Endometrial microvascular endothelial cells (primary cell): ENCODE data around the gene ATP6V0C. TPM values are rescaled to one million over a fixed set of nuclear protein-coding genes. Genes with fewer than 3 reads are reported as not detected.
"Not testable (repeated sequence)": the region's sequence is repeated elsewhere in the genome, so short reads cannot be mapped to it uniquely, and the experiment has no call there.

Experiments used
- in situ Hi-C: cut with HindIII; loops from 2 replicates; pipeline ENCODE4 v1.10.0; 2017; ENCODE audit warnings: low sequenced_read_pairs, low pct_unique_long_range_greater_than_20kb; ENCODE audit errors: inconsistent ontology term
- total RNA-seq: library from RNA; depleted of rRNA; stranded (reverse); fragments of >200 nt; gene quantifications from one replicate; pipeline ENCODE4 v1.2.3, GENCODE V29; 2015; ENCODE audit errors: inconsistent ontology term

Gene ATP6V0C
- total RNA-seq, 1 donor from 2014 or later, result 55.0 TPM

DNA sequence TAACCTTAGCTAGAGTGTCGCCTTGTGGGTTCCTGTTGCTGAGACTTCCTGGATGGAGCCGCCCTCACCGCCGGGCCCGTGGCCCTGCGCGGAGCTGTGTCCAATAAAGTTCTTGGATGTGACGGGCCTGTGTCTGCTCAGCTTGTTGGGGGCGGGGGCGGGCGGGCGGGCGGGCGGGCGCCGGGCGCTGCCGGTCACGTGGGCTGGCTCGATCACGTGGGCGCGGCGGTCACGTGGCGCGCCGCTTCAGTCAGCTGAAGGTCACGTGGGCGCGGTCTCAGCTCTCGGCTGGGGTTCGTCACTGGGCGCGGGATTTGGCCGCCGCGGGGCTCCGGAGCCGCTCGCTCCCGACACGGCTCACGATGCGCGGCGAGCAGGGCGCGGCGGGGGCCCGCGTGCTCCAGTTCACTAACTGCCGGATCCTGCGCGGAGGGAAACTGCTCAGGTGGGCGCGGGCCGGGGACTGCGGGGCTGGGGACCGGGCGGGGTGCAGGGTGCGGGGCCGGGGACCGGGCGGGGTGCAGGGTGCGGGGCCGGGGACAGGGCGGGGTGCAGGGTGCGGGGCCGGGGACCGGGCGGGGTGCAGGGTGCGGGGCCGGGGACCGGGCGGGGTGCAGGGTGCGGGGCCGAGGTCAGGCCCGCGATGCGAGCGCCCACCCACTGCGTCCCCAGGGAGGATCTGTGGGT is 6.5 kb downstream of the ATP6V0C start, which contains the start of gene AMDHD2:
Gene AMDHD2, plus strand, starts transcription at position 275 of the 687 bp plus-strand sequence. Its CDS starts 88 bp downstream, at position 363.
- in situ Hi-C loops, result no loop called here

DNA sequence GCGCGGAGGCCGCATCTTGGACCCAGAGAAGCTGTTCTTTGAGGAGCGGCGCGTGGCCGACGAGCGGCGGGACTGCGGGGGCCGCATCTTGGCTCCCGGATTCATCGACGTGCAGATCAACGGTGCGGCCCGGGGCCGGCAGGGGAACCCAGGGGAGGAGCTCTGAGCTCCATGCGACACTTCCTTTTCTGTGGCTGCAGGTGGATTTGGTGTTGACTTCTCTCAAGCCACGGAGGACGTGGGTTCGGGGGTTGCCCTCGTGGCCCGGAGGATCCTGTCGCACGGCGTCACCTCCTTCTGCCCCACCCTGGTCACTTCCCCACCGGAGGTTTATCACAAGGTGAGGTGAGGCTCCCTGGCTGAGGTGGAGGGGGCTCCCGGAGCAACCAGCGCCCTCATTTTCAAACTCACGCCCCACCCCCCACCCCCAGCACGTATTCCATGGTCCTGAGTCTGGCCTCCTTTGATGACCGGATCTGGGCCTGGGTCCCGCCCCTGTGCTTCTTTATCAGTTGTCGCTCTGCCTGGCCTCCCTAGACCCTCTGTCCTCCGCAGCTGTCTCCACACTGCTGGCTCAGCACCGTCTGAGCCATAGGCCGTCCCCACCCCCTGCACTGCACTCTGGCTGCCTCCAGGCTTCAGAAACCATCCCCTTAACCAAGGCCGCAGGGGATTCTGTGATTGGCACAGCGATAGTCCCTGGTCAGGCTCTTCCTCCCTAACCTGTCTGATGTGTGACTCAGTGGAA is 7.2 kb downstream of the ATP6V0C start:
- in situ Hi-C loops, result no loop called here

DNA sequence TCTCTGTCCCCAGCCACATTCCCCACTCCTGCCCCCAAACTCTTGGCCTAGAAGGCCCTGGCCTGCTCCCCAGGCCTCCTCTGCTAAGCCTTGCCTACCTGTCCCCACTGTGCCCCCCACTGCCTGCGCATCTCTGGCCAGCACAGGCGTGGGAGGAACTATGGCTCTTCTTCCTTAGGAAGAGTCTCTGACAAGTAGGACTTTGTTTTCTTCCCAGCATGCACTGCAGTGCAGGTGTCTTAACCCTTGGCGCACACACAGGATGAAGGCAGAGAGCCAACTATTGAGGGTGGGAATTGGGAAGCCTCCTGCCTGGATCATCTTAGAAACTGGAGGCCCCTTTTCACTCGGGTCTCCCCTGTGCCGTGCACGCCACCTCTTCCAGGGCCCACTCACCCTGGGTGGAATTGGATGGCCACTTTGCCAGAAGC is 10.1 kb downstream of the ATP6V0C start:
- in situ Hi-C loops, result no loop called here

DNA sequence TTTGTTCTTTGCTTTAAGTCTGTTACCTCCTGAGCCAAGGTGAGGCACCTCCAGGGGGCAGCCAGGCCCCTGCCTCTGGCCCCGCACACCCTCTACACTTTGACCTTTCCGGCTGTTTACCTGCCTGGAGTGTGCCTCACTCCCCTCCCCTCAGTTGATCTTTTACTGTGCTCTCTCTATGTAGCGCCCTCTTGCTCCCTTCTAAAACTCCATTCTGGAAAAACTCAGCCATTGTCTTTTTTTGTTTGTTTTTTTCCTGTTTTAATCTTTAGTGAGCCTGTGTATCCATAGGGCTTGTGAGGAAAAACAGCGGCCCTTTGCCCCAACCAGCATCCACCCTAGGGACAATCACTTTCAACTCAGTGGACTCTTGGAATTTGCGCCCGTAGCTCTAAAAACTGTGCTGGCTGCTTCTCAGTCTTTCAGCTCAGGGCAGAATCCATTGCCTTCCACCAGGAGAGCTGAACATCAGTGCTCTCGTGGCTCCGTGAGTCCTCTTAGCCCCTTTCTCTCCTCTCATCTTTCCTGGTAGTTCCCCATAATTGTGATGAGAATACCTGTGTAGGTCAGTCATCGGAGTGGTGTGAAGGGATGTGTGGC is 10.7 kb downstream of the ATP6V0C start:
- in situ Hi-C loops, result no loop called here

DNA sequence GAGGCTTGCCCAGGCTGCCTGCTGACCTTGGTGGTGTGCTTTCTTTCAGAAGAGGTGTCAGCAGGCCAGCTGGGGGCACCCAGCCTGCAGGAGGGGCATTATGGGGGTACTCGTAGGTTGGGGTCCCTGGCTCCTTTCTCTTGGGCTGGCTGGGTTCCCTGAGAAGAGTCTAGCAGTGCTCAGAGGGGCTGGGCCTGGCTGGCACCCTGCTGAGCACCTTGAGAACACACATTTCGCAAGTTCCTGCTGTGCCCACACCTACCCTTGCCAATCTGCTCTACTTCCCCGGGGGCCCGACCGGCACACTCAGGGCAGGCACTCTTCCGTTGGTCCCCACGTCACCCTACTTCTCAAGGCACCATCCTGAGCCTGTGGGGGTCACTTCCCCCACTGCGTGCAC is 12.4 kb downstream of the ATP6V0C start:
- in situ Hi-C loops, result no loop called here

DNA sequence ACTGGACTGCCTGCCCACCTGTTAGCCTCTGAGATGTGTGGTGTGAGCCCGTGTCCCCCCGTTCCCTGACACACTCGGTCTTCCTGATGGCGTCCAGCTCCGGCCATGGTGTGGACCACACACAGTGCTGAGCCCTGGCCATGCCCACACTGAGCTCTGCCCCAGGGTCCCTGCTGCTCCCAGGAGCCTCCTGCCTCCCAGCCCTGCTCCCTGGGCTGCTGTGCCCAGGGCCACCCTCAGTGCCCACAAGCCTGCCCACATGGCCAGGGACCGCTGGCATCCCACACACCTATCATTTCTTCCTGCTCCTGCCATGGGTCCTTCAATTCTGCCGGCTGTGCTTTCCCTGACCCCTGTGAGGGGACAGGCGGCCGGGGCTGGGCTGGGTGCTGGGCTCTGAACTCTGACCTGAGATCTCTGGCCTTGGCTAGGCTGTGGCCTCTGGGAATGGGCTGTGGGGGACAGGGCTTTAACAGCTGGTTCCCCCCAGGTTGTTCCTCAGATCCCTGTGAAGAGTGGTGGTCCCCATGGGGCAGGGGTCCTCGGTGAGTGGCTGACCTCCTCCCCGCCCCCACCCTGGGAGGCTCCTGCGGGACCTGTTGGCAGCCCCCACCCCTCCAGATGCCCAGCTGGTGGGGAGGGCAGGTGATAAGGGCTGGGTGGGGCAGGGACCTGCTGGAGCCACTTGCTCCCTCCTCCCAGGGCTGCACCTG is 13.5 kb downstream of the ATP6V0C start:
- in situ Hi-C loops, result no loop called here

DNA sequence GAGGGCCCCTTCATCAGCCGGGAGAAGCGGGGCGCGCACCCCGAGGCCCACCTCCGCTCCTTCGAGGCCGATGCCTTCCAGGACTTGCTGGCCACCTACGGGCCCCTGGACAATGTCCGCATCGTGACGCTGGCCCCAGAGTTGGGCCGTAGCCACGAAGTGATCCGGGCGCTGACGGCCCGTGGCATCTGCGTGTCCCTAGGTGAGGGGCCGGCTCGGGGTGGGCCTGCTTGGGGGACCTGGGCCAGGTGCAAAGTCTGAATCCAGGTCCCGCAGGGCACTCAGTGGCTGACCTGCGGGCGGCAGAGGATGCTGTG is 14.0 kb downstream of the ATP6V0C start:
- in situ Hi-C loops, result no loop called here

DNA sequence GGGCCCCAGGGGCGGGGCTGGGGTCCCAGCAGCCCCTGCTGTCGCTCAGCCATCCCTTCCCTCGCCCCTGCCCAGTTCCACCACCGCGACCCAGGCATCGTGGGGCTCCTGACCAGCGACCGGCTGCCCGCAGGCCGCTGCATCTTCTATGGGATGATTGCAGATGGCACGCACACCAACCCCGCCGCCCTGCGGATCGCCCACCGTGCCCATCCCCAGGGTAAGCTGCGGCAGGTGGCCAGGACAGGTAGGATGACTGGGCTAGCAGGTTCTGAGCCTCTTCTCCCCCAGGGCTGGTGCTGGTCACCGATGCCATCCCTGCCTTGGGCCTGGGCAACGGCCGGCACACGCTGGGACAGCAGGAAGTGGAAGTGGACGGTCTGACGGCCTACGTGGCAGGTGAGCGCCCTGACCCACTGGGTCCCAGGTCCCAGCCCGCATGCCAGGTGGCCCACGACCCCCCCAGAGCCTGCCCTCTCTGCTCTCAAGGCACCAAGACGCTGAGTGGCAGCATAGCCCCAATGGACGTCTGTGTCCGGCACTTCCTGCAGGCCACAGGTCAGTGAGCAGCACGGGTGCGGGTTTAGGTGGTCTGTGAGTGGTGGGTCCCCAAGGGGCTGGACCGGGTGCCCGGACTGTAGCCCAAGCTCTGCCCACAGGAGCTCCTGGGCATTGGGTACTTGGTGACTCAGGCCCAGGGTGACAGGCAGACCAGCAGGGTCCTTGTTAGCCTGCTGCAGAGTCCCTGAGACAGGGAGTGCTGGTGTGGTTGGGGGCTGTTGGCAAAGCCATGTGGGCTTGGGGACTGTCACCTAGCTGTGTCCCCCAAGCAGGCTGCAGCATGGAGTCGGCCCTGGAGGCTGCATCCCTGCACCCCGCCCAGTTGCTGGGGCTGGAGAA is 14.7 kb downstream of the ATP6V0C start:
- in situ Hi-C loops, result no loop called here

DNA sequence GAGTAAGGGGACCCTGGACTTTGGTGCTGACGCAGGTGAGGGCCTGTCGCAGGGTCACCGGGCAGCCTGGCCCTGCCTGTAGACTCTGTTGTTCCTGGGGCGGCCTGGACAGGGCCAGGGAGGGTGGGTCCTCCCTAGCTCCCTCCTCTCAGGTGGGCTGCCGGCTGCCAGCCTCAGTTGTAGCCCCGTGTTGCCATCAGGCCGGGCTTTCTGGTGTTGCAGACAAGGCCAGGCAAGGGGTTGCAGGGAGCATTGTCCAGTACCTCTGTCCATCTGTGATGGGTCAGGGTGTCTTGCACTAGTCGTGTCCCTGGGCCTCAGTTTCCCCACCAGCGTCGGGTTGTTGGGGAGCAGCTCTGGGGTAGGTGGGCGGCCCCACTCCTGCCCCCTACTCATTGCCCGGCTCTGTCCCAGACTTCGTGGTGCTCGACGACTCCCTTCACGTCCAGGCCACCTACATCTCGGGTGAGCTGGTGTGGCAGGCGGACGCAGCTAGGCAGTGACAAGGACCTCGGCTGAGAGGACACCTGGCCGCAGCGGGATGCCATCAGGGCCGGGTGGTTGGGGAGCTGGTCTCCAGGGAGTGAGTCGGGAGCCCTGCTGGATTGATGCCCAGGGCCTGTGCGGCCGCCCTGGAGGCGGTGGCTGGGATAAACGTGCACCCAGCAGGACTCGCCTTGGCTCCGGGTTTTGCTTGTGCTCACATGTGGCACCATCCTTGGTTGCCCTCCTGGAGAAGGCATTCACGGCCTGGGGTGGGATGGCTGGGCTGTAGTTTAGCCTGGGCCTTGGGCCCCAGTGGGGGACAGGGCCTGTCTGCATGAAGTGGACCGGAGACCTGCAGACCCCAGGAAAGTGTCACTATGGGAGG is 15.5 kb downstream of the ATP6V0C start:
- in situ Hi-C loops, result no loop called here

DNA sequence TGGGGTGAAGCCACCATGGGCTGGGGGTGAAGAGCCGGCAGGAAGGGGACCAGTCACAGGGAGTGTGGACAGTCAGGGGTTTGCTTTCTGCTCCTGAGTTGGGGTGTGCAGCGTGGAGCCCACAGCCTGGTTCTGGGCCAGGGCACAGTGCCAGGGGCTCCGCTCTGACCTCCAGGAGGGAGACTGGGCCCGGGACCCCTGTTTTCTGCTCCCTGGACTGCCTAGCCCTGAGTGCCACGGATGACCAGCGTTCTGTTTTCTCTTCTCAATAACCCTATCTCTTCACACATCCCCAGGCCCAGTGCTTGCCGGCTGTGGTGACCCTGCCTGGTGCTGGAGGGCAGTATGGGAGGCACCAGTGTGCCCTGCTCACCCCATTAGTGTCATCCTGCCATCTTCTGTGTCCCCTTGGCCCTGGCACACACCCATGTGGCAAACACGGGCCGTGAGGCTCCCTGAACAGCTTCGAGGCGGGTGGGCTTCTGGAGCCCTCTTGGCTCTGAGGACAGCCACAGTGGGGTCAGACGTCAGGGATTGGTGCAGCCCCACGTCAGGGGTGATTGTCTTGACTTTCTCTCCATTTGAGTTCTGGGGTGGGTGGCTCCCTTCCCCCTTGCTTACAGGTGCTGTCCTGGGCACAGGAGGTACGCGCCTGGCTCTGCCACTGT is 16.3 kb downstream of the ATP6V0C start:
- in situ Hi-C loops, result no loop called here

DNA sequence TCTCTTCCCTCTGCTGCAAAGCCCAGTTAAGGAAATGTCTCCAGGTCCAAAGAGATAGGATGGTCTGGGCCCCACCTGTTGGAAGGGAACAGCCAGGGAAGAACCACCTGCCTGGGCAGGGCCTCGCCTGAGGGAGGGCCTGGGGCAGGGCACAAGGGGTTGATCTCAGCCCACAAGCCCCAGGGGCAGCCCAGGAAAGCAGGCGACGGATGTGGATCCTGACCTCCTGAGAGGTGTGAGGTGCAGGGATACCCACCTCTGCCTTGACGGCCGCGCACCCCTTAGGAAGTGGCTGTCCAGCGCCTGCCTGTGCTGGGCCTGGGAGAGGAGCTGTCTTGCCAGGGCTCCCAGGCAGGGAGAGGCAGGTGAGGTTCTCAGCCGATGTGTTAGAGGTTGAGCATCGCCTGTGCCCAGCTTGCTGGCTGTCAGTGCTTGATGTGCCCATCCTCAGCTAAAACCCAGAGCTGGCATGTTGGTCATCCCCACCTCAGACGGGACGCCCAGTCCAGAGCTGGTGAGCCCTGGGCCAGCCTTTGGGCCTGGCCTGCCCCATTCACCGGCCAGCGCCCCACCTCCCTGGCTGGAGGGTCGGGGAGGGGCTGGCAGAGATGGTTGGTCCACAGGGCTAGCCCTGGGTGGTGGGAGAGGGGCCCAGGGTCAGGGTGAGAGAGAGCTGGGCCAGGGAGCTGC is 17.0 kb downstream of the ATP6V0C start:
- in situ Hi-C loops, result no loop called here

DNA sequence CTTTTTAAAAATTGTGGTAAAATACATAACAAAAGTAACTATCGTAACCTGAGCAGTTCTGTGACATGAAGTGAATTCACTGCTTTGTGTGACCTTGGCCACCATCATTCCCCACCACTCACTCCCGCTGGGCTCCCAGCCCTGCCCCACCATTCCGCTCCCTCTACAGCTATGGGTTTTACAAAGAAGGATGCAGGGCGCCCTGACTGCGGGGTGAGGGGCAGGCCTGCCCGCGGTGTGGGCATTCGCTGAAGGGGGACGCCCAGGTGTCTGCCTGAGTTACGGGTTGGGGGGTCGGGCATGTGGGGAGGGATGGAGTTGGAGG is 17.6 kb downstream of the ATP6V0C start, which contains the start of gene CEMP1:
Gene CEMP1, minus strand, starts transcription at position 38 of the 325 bp plus-strand sequence. CDS start 335 bp downstream, outside the sequence.
- in situ Hi-C loops, result no loop called here

DNA sequence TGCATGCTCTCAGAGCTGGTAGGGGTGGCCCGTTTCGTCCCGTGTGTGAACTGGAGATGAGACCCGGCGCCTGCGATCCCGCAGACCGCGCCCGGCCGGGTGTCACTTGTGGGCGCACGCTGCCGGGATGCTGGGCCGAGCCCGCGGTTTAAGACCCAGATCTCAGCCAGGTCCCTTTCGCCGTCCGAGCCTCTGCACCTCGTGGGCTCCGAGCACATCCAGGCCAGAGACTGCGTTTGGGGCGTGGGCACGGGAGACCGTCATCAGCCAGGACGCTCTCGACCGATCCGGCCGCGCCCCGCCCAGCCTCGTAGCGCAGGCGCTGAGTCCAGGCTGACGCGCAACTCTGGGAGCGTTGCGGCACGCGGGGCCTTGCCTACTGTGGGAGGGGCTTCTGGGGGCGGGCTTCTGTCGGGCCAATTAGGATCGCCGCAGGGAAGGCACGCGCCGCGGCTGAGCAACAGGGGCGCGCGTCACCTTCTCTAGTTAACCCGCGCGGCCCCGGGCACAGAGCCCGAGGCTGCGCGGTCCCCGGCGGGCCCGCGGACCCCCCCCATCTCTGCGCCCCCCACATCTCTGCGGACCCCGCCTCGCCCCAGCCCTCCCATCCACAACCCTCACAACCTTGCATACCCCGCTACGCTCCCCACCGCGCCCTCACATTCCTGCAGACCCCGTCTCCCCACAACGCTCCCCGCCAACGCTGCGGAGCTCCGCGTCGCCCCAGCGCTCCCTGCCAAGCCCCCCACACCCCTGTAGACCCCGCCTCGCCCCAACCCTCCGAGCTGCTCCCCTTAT is 18.1 kb downstream of the ATP6V0C start:
- in situ Hi-C loops, result no loop called here

DNA sequence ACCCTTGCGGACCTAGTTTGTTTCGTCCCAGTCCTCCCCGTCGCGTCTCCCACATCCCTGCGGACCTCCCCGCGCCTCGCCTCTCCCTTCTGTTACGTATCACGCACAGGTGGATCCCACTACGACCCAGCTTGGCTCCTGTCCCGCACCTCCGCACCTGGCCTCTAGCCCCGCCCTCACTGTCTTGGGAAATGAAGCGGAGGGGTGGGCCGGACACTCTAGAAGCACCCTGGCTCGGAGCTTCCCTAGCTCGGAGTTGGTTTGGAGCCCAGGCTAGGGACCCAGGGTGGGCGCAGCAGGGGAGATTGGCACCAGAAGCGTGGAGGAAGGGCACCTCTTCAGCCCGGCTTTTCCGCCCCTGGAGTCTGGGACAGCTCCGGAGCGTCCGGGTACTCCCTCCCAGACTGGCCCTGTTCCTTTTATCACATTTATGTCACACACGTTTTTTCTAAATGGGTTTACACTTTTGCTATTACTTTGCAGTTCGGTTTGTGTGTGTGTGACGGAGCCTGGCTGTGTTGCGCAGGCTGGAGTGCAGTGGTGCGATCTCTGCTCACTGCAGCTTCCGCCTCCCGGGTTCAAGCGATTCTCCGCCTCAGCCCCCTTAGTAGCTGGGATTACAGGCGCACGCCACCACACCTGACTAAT is 18.9 kb downstream of the ATP6V0C start:
- in situ Hi-C loops, result no loop called here

DNA sequence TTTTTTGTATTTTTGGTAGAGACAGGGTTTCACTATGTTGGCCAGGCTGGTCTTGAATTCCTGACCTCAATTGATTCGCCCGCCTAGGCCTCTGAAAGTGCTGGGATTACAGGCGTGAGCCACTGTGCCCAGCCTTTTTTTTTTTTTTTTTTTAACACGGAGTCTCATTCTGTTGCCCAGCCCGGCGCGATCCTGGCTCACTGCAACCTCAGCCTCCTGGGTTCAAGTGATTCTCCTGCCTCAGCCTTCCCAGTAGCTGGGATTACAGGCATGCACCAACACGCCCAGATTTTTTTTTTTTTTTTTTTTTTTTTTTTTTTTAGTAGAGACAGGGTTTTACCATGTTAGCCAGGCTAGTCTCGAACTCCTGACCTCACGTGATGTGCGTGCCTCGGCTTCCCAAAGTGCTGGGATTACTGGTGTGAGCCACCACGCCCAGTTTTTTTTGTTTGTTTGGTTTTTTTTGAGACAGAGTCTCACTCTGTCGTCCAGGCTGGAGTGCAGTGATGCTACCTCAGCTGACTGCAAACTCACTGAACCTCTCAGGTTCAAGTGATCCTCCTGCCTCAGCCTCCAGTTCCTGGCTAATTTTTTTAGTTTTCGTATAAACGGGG is 19.5 kb downstream of the ATP6V0C start:
- in situ Hi-C loops, result not testable (repeated sequence)
